HepG2 (cell line): ENCODE results near the gene CSNK1E. TPM values are rescaled to one million over a fixed set of nuclear protein-coding genes. Genes with fewer than 3 reads are reported as not detected.

ENCODE experiments used
- HES4 ChIP-seq: sonication (generic); formaldehyde crosslinking; IDR thresholded peaks from 2 replicates; pipeline ENCODE4 v1.9.0; 2021; ENCODE audit warnings: mild to moderate bottlenecking, missing genetic modification reagents, borderline replicate concordance
- HMGXB4 ChIP-seq, 2 experiments: sonication (generic) in 1 of 2; formaldehyde crosslinking in 1 of 2; IDR thresholded peaks; 2 replicates each; pipeline versions ENCODE4 v1.4.0 to v1.6.1; 2018 to 2020; ENCODE audit warnings: missing genetic modification reagents in 2 of 2, borderline replicate concordance in 1 of 2, low read depth in 1 of 2, mild to moderate bottlenecking in 1 of 2, missing biosample characterization in 1 of 2
- HOXA5 ChIP-seq: sonication (generic); formaldehyde crosslinking; IDR thresholded peaks from 2 replicates; pipeline ENCODE4 v1.4.0; 2020; ENCODE audit warnings: missing genetic modification reagents
- KDM2A ChIP-seq: sonication (generic); formaldehyde crosslinking; IDR thresholded peaks from 2 replicates; pipeline ENCODE4 v1.4.0; 2020; ENCODE audit warnings: low read depth, missing genetic modification reagents, borderline replicate concordance
- LCORL ChIP-seq, 2 experiments: fragments of 450-650 bp in 1 of 2; sonication (generic) in 1 of 2; formaldehyde crosslinking in 1 of 2; IDR thresholded peaks; 2 replicates each; pipeline versions ENCODE4 v1.5.0 to v1.6.1; 2017 to 2020; ENCODE audit warnings: antibody characterized with exemption in 1 of 2, missing genetic modification reagents in 1 of 2
- MAFG ChIP-seq: sonication (generic); formaldehyde crosslinking; IDR thresholded peaks from 2 replicates; pipeline ENCODE4 v1.5.1; 2020; ENCODE audit warnings: mild to moderate bottlenecking, missing genetic modification reagents
- MEIS2 ChIP-seq: sonication (generic); formaldehyde crosslinking; IDR thresholded peaks from 2 replicates; pipeline ENCODE4 v1.9.0; 2021; ENCODE audit warnings: mild to moderate bottlenecking, missing genetic modification reagents
- MYNN ChIP-seq: sonication (generic); formaldehyde crosslinking; IDR thresholded peaks from 2 replicates; pipeline ENCODE4 v1.4.0; 2020; ENCODE audit warnings: mild to moderate bottlenecking, low read depth, missing genetic modification reagents
- PHF5A ChIP-seq: IDR thresholded peaks from one replicate; pipeline ENCODE4 v1.6.1; 2018; ENCODE audit warnings: low read depth, missing genetic modification reagents; ENCODE audit not compliant: unreplicated experiment
- PHF8 ChIP-seq: sonication (generic); formaldehyde crosslinking; IDR thresholded peaks from 2 replicates; pipeline ENCODE4 v1.5.0; 2020; ENCODE audit warnings: missing genetic modification reagents
- POLR2A ChIP-seq, 2 experiments: IDR thresholded peaks; 2 replicates each; pipeline ENCODE4 v1.6.1; 2011; ENCODE audit warnings: low read depth in 2 of 2, low read length in 2 of 2, mild to moderate bottlenecking in 1 of 2, moderate library complexity in 1 of 2; ENCODE audit not compliant: insufficient read depth in 1 of 2
- RARG ChIP-seq: sonication (generic); formaldehyde crosslinking; IDR thresholded peaks from 2 replicates; pipeline ENCODE4 v1.4.0; 2020; ENCODE audit warnings: low read depth, mild to moderate bottlenecking, missing genetic modification reagents
- SKI ChIP-seq: fragments of 450-650 bp; IDR thresholded peaks from one replicate; pipeline ENCODE4 v1.6.1; 2018; ENCODE audit warnings: mild to moderate bottlenecking; ENCODE audit not compliant: partially characterized antibody
- ZBTB7B ChIP-seq: sonication (generic); formaldehyde crosslinking; IDR thresholded peaks from 2 replicates; pipeline ENCODE4 v1.4.0; 2020; ENCODE audit warnings: missing genetic modification reagents
- ZHX1 ChIP-seq: sonication (generic); formaldehyde crosslinking; IDR thresholded peaks from 2 replicates; pipeline ENCODE4 v1.8.1; 2022; ENCODE audit warnings: low read depth, mild to moderate bottlenecking, missing genetic modification reagents
- ZNF101 ChIP-seq: sonication (generic); formaldehyde crosslinking; IDR thresholded peaks from 2 replicates; pipeline ENCODE4 v1.4.0; 2020; ENCODE audit warnings: mild to moderate bottlenecking, low read depth, missing genetic modification reagents, borderline replicate concordance
- ZNF382 ChIP-seq: sonication (generic); formaldehyde crosslinking; IDR thresholded peaks from 2 replicates; pipeline ENCODE4 v1.5.0; 2020; ENCODE audit warnings: missing genetic modification reagents, mild to moderate bottlenecking, borderline replicate concordance
- ZNF558 ChIP-seq: sonication (generic); formaldehyde crosslinking; IDR thresholded peaks from 2 replicates; pipeline ENCODE4 v1.9.0; 2022; ENCODE audit warnings: mild to moderate bottlenecking, missing genetic modification reagents, borderline replicate concordance
- ZNF644 ChIP-seq: IDR thresholded peaks from 2 replicates; pipeline ENCODE4 v1.6.1; 2016; ENCODE audit warnings: low read depth
- ZNF672 ChIP-seq: sonication (generic); formaldehyde crosslinking; IDR thresholded peaks from 2 replicates; pipeline ENCODE4 v1.8.1; 2022; ENCODE audit warnings: missing genetic modification reagents
- ZNF891 ChIP-seq: sonication (generic); formaldehyde crosslinking; IDR thresholded peaks from 2 replicates; pipeline ENCODE4 v1.5.0; 2020; ENCODE audit warnings: mild to moderate bottlenecking, missing genetic modification reagents
- ZSCAN20 ChIP-seq: sonication (generic); formaldehyde crosslinking; IDR thresholded peaks from 2 replicates; pipeline ENCODE4 v1.4.0; 2020; ENCODE audit warnings: missing genetic modification reagents, mild to moderate bottlenecking, borderline replicate concordance
- polyA plus RNA-seq, 8 experiments: library from polyadenylated mRNA; depleted of rRNA in 3 of 8; stranded (reverse) in 7 of 8; unstranded in 1 of 8; fragments of >200 nt; fragmentation: Illumina TruSeq in 4 of 8; extraction: Trizol in 4 of 8; gene quantifications; 2 replicates each; pipeline versions ENCODE4 v1.2.1 to v1.2.3, GENCODE V29; 2011 to 2016; ENCODE audit warnings: low read depth in 4 of 8, missing spikeins in 1 of 8, mixed read lengths in 1 of 8; ENCODE audit not compliant: insufficient read depth in 1 of 8
- total RNA-seq, 5 experiments: library from RNA; depleted of rRNA; stranded (reverse); fragments of >200 nt; fragmentation: Illumina TruSeq; extraction: Trizol; gene quantifications; 2 replicates each; pipeline ENCODE4 v1.2.3, GENCODE V29; 2016; ENCODE audit warnings: low read depth in 1 of 5

The CSNK1E gene
- total and polyA plus RNA-seq, 2 of the 13 experiments (the other 11 are each of a cell fraction or from before 2014, with no cell fraction given), result 34.7 to 129 TPM

- TF ChIP-seq ZHX1 (CRISPR knock-in tag) (no peak), ZNF644 (CRISPR knock-in tag) (no peak), KDM2A (CRISPR knock-in tag) (no peak), PHF5A (CRISPR knock-in tag) (no peak), HMGXB4 (CRISPR knock-in tag; IDR thresholded peaks at IDR 0.05; ENCODE audit: borderline replicate concordance in 1 of 2, low read depth in 1 of 2) (0 out of 4 replicates have a peak, but pooled peaks have one; percentile 17 to 44), HOXA5 (CRISPR knock-in tag) (0 out of 2 replicates have a peak, but pooled peaks have one; percentile 18), RARG (CRISPR knock-in tag) (no peak), ZNF101 (CRISPR knock-in tag) (no peak), MEIS2 (CRISPR knock-in tag) (no peak), ZSCAN20 (CRISPR knock-in tag) (peak; percentile 59; the same call in 1 of the 2 replicates), ZNF891 (CRISPR knock-in tag) (0 out of 2 replicates have a peak, but pooled peaks have one; percentile 22), SKI (peak; percentile 58), PHF8 (CRISPR knock-in tag) (peak; percentile 50), HES4 (CRISPR knock-in tag) (0 out of 2 replicates have a peak, but pooled peaks have one; percentile 71), LCORL (IDR thresholded peaks at IDR 0.05) (no peak), LCORL (CRISPR knock-in tag; IDR thresholded peaks at IDR 0.05) (peak; percentile 42; the same call in 1 of the 2 replicates), ZNF672 (CRISPR knock-in tag) (no peak), MAFG (no peak), ZNF558 (0 out of 2 replicates have a peak, but pooled peaks have one; percentile 58), ZBTB7B (CRISPR knock-in tag) (0 out of 2 replicates have a peak, but pooled peaks have one; percentile 60), ZNF382 (no peak), POLR2A (IDR thresholded peaks at IDR 0.05; ENCODE audit: insufficient read depth in 1 of 2, low read depth in 2 of 2, low read length in 2 of 2) (0 out of 4 replicates have a peak, but pooled peaks of 1 of the 2 experiments have one; percentile 32), MYNN (CRISPR knock-in tag) (no peak)
These were observed 690 bp downstream of the CSNK1E start (continued) for GRCh38 chr22:38316364-38317121.
